Keratinocyte (primary cell): ENCODE measurements around the gene PMF1. TPM values are rescaled to one million over a fixed set of nuclear protein-coding genes. Genes with fewer than 3 reads are reported as not detected.

Experiments used
- DNase-seq: peaks from one replicate; pipeline ENCODE4 v3.0.0-alpha.2; 2011; ENCODE audit warnings: low read depth, missing footprints, low spot score
- FAIRE-seq: peaks from 2 replicates; lab custom pipeline; 2011; peaks lifted over from hg19 to GRCh38; lab: Jason Lieb, UNC
- H2AFZ ChIP-seq: 2 replicates; pipeline ENCODE4 v1.6.0; 2012; ENCODE audit warnings: low read length, control low read depth, inconsistent platforms; ENCODE audit not compliant: control insufficient read depth
- H3K27ac ChIP-seq: 2 replicates; pipeline ENCODE4 v1.5.1; 2011; ENCODE audit warnings: low read length; ENCODE audit not compliant: control insufficient read depth, insufficient read depth
- H3K27me3 ChIP-seq: 3 replicates; pipeline ENCODE4 v1.6.0; 2011; ENCODE audit warnings: low read length; ENCODE audit not compliant: control insufficient read depth, insufficient read depth; ENCODE audit errors: extremely low read depth
- H3K36me3 ChIP-seq, 2 experiments: 2 replicates in 1 of 2; 3 replicates in 1 of 2; pipeline ENCODE4 v1.5.1; 2011; ENCODE audit warnings: low read length in 2 of 2, mild to moderate bottlenecking in 1 of 2; ENCODE audit not compliant: control insufficient read depth in 2 of 2, insufficient read depth in 2 of 2; ENCODE audit errors: extremely low read depth in 1 of 2
- H3K4me1 ChIP-seq: 3 replicates; pipeline ENCODE4 v1.5.1; 2011; ENCODE audit warnings: low read length; ENCODE audit not compliant: control insufficient read depth, insufficient read depth; ENCODE audit errors: extremely low read depth
- H3K4me2 ChIP-seq: 3 replicates; pipeline ENCODE4 v1.6.0; 2011; ENCODE audit warnings: low read depth, low read length; ENCODE audit not compliant: control insufficient read depth, insufficient read depth; ENCODE audit errors: extremely low read depth
- H3K4me3 ChIP-seq, 3 experiments: fragments of 200-600 bp in 1 of 3; sonication (generic) in 1 of 3; 2 replicates in 2 of 3; 3 replicates in 1 of 3; pipeline ENCODE4 v1.5.1; 2011 to 2016; ENCODE audit warnings: low read length in 3 of 3, mild to moderate bottlenecking in 3 of 3, control low read depth in 2 of 3, inconsistent platforms in 1 of 3, low read depth in 1 of 3, mixed read lengths in 1 of 3, mixed run types in 1 of 3, moderate library complexity in 1 of 3; ENCODE audit not compliant: control insufficient read depth in 2 of 3, insufficient read depth in 2 of 3; ENCODE audit errors: extremely low read depth in 1 of 3
- H3K79me2 ChIP-seq: 2 replicates; pipeline ENCODE4 v1.6.0; 2012; ENCODE audit warnings: low read length; ENCODE audit not compliant: control insufficient read depth, insufficient read depth
- H3K9ac ChIP-seq: 3 replicates; pipeline ENCODE4 v1.6.0; 2011; ENCODE audit warnings: low read length; ENCODE audit not compliant: control insufficient read depth, insufficient read depth; ENCODE audit errors: extremely low read depth
- H3K9me1 ChIP-seq: 3 replicates; pipeline ENCODE4 v1.6.0; 2011; ENCODE audit warnings: low read length; ENCODE audit not compliant: control insufficient read depth, insufficient read depth; ENCODE audit errors: extremely low read depth
- H3K9me3 ChIP-seq: 2 replicates; pipeline ENCODE4 v1.5.1; 2012; ENCODE audit warnings: low read depth, low read length; ENCODE audit not compliant: control insufficient read depth
- H4K20me1 ChIP-seq: 3 replicates; pipeline ENCODE4 v1.6.0; 2011; ENCODE audit warnings: low read length; ENCODE audit not compliant: control insufficient read depth, insufficient read depth; ENCODE audit errors: extremely low read depth
- CTCF ChIP-seq, 3 experiments: IDR thresholded peaks in 1 of 3; conservative IDR thresholded peaks in 1 of 3; optimal IDR thresholded peaks in 1 of 3; 2 replicates in 2 of 3; 3 replicates in 1 of 3; pipeline versions ENCODE3 to v1.5.1; 2011; ENCODE audit warnings: low read length in 3 of 3, mild to moderate bottlenecking in 3 of 3, moderate library complexity in 2 of 3, control low read depth in 1 of 3, inconsistent platforms in 1 of 3; ENCODE audit not compliant: insufficient read depth in 2 of 3; ENCODE audit errors: extremely low read depth in 1 of 3
- EZH2 ChIP-seq: IDR thresholded peaks from one replicate; pipeline ENCODE4 v1.6.1; 2012; ENCODE audit warnings: inconsistent platforms, mild to moderate bottlenecking, low read length, moderate library complexity
- dilution Hi-C: fragments of 300-500 bp; cut with MboI; formaldehyde crosslinking; loops from one replicate; pipeline ENCODE4 v1.7.0; 2020; ENCODE audit warnings: low sequenced_read_pairs; ENCODE audit not compliant: extremely low pct_ligation_motif_present
- polyA plus RNA-seq, 5 experiments: library from polyadenylated mRNA; depleted of rRNA in 3 of 5; stranded (reverse) in 3 of 5; stranded (forward) in 1 of 5; unstranded in 1 of 5; fragments of >200 nt; gene quantifications; 1 replicate in 1 of 5; 2 replicates in 3 of 5; 3 replicates in 1 of 5; pipeline versions ENCODE4 v1.2.1 to v1.2.3, GENCODE V29; 2011 to 2012; ENCODE audit warnings: missing spikeins in 2 of 5, low read depth in 1 of 5, low replicate concordance in 1 of 5

PMF1 gene
- polyA plus RNA-seq, 1 donor (not counting 4 experiments of a cell fraction or from before 2014, with no cell fraction given): 41.0 TPM

GRCh38 chr1:156230473-156230837, 17.6 kb downstream of the PMF1 start:
- Histone ChIP-seq H2AFZ (no peak overlapping the region), H3K79me2 (no peaks in the 10 kb centered on the region), H3K4me1 (peaks cover 8% of the 10 kb centered on the region), H3K4me3 (no peak overlapping the region), H3K9me3 (no peaks in the 10 kb centered on the region), H3K36me3 (peaks cover 4 to 5% of the 10 kb centered on the region in 2 experiments), H3K9me1 (no peaks in the 10 kb centered on the region), H3K4me2 (no peak overlapping the region), H3K27ac (no peak overlapping the region), H3K27me3 (no peaks in the 10 kb centered on the region), H3K9ac (no peak overlapping the region), H4K20me1 (no peaks in the 10 kb centered on the region)
- TF ChIP-seq CTCF (optimal IDR thresholded peaks at IDR 0.05 in 1 of 3, IDR thresholded peaks at IDR 0.05 in 1 of 3, conservative IDR thresholded peaks at IDR 0.05 in 1 of 3; ENCODE audit: extremely low read depth in 1 of 3, insufficient read depth in 2 of 3, low read length in 3 of 3): no peak
- no peak for TF ChIP-seq EZH2
- dilution Hi-C loops: no loop called here
- DNase-seq (no peak), FAIRE-seq (no peak)

- TF ChIP-seq CTCF (optimal IDR thresholded peaks at IDR 0.05 in 1 of 3, IDR thresholded peaks at IDR 0.05 in 1 of 3, conservative IDR thresholded peaks at IDR 0.05 in 1 of 3; ENCODE audit: extremely low read depth in 1 of 3, insufficient read depth in 2 of 3, low read length in 3 of 3): no peak
- TF ChIP-seq EZH2: no peak
- H3K36me3 ChIP-seq: peaks cover 7 to 11% of the 10 kb centered on the region in 2 experiments
- H3K4me2 ChIP-seq: no peak overlapping the region
- no peaks in the 10 kb centered on the region for H3K9me3 ChIP-seq
- H3K27ac ChIP-seq: no peak overlapping the region
- H3K79me2 ChIP-seq: no peaks in the 10 kb centered on the region
- no peaks in the 10 kb centered on the region for H3K9me1 ChIP-seq
- no peaks in the 10 kb centered on the region for H3K27me3 ChIP-seq
- dilution Hi-C loops: no loop called here
- FAIRE-seq: no peak
- H3K4me3 ChIP-seq: no peak overlapping the region
- no peak overlapping the region for H3K9ac ChIP-seq
- DNase-seq: no peak
- H3K4me1 ChIP-seq: peaks cover 14% of the 10 kb centered on the region
- H2AFZ ChIP-seq: no peak overlapping the region
- no peaks in the 10 kb centered on the region for H4K20me1 ChIP-seq
Observed at GRCh38 chr1:156232201-156232894, 19.5 kb downstream of the PMF1 start.
